Gastrocnemius medialis (tissue), 4 donors: ENCODE results near the gene ZNF3. TPM values are rescaled to one million over a fixed set of nuclear protein-coding genes. Genes with fewer than 3 reads are reported as not detected.

ENCODE experiments used
- ATAC-seq, 2 donors: fragments of 150-250 bp; one replicate each; pipeline ENCODE4 v1.9.1; 2016
- DNase-seq, 2 donors: peaks; one replicate each; pipeline ENCODE4 v3.0.0-alpha.2; 2019
- H3K27ac ChIP-seq, 4 donors: fragments of 200-600 bp; sonication (generic); 1 replicate in 1 of 4; 2 replicates in 3 of 4; pipeline ENCODE4 v1.5.1; 2016 to 2018; ENCODE audit warnings: mild to moderate bottlenecking in 2 of 4, moderate library complexity in 1 of 4
- H3K27me3 ChIP-seq, 3 donors: fragments of 200-600 bp; sonication (generic) in 2 of 3; 1 replicate in 1 of 3; 2 replicates in 2 of 3; pipeline versions ENCODE4 v1.5.1 to v1.6.0; 2016 to 2019; ENCODE audit warnings: mild to moderate bottlenecking in 1 of 3, moderate library complexity in 1 of 3
- H3K36me3 ChIP-seq, 2 donors: fragments of 200-600 bp; sonication (generic) in 1 of 2; one replicate each; pipeline ENCODE4 v1.5.1; 2017 to 2018
- H3K4me1 ChIP-seq, 2 donors: fragments of 200-600 bp; sonication (generic) in 1 of 2; one replicate each; pipeline ENCODE4 v1.5.1; 2016 to 2017; ENCODE audit warnings: mild to moderate bottlenecking in 2 of 2
- H3K4me3 ChIP-seq, 4 donors: fragments of 200-600 bp; sonication (generic) in 3 of 4; 1 replicate in 1 of 4; 2 replicates in 3 of 4; pipeline ENCODE4 v1.5.1; 2016 to 2019; ENCODE audit warnings: mild to moderate bottlenecking in 2 of 4
- H3K9me3 ChIP-seq, 3 donors: fragments of 200-600 bp; sonication (generic) in 2 of 3; 1 replicate in 1 of 3; 2 replicates in 2 of 3; pipeline ENCODE4 v1.5.1; 2016 to 2019
- POLR2A ChIP-seq, 2 donors: fragments of 450-650 bp; IDR thresholded peaks; one replicate each; pipeline ENCODE4 v1.6.1; 2017; ENCODE audit warnings: antibody characterized with exemption in 2 of 2, mild to moderate bottlenecking in 2 of 2, moderate library complexity in 2 of 2
- in situ Hi-C, 4 donors: fragments of 200-750 bp; cut with MboI; loops; one replicate each; pipeline versions ENCODE4 v1.15.0 to v1.8.0; 2017; ENCODE audit warnings: low sequenced_read_pairs in 4 of 4
- intact Hi-C: fragments of 100-400 bp; cut with DNase I; formaldehyde crosslinking; loops from one replicate; pipeline ENCODE4 v1.15.1; 2023; ENCODE audit warnings: low total_unique reads
- total RNA-seq, 4 donors: library from RNA; depleted of rRNA; stranded (reverse); fragments of >200 nt; gene quantifications; one replicate each; pipeline versions ENCODE4 v1.1.0 to v1.2.3, GENCODE V29; 2016
- TF ChIP-seq, protein P1 (sequence below), 5 experiments: fragments of 450-650 bp in 3 of 5; fragments of 200-600 bp in 2 of 5; sonication (generic) in 2 of 5; IDR thresholded peaks in 4 of 5; conservative IDR thresholded peaks in 1 of 5; 1 replicate in 4 of 5; 2 replicates in 1 of 5; pipeline ENCODE4 v1.5.1; 2016 to 2019; ENCODE audit warnings: antibody characterized with exemption in 5 of 5, mild to moderate bottlenecking in 3 of 5, moderate library complexity in 3 of 5

Gene ZNF3
- total RNA-seq, 4 donors from 2014 or later = 11.2 to 19.2 (median 16.1) TPM

DNA sequence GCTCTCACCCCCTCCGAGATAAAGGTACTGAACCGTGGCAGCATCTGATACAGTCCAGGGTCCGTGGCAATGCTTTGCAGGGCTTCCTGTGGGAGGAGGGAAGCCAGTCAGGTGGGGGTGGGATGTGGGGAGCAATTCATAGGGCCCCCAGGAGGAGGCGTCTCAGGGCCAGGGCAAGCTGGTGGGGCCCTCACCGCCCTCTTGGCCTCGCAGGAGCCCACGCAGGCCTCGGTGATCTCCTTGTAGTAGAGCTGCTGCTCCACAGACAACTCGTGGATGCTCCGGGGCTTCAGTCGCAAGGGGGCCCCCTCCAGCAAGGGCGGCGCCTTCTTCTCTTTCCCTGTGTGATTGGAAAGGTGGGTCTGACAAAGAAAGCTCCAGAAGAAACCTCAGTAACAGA lies 30.4 kb upstream of the ZNF3 start:
- Histone ChIP-seq H3K4me3 (no peak overlapping the region), H3K27ac (no peak overlapping the region), H3K4me1 (no peaks in the 10 kb centered on the region), H3K27me3 (no peaks in the 10 kb centered on the region), H3K36me3 (peaks cover 0 to 73% of the 10 kb centered on the region in 2 donors), H3K9me3 (no peaks in the 10 kb centered on the region)
- ATAC-seq (no peak), DNase-seq (no peak)
- TF ChIP-seq POLR2A (IDR thresholded peaks at IDR 0.05) = no peak
- TF ChIP-seq, protein P1, sequence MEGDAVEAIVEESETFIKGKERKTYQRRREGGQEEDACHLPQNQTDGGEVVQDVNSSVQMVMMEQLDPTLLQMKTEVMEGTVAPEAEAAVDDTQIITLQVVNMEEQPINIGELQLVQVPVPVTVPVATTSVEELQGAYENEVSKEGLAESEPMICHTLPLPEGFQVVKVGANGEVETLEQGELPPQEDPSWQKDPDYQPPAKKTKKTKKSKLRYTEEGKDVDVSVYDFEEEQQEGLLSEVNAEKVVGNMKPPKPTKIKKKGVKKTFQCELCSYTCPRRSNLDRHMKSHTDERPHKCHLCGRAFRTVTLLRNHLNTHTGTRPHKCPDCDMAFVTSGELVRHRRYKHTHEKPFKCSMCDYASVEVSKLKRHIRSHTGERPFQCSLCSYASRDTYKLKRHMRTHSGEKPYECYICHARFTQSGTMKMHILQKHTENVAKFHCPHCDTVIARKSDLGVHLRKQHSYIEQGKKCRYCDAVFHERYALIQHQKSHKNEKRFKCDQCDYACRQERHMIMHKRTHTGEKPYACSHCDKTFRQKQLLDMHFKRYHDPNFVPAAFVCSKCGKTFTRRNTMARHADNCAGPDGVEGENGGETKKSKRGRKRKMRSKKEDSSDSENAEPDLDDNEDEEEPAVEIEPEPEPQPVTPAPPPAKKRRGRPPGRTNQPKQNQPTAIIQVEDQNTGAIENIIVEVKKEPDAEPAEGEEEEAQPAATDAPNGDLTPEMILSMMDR (IDR thresholded peaks at IDR 0.05 in 4 of 5, conservative IDR thresholded peaks at IDR 0.05 in 1 of 5) = no peak
- intact Hi-C loops (no loop called here), in situ Hi-C loops (no loop called here)

DNA sequence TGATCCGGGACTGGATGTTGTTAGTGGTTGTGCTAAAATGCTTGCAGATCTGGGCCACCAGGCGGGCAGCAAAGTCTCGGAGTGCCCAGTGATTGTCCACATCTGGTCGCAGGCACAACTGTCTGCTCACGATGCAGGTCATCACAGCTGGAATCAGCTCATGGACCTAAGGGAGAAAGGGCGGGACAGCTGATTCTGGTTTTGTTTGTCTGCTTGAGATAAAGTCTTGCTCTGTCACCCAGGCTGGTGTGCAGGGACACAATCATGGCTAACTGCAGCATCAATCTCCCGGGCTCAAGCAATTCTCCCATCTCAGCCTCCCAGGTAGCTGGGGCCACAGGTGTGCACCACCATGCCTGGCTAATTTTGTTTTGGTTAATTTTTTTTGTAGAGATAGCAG lies 29.6 kb upstream of the ZNF3 start:
- Histone ChIP-seq H3K4me1 (no peaks in the 10 kb centered on the region), H3K27ac (no peak overlapping the region), H3K27me3 (no peaks in the 10 kb centered on the region), H3K4me3 (no peak overlapping the region), H3K36me3 (peaks cover 0 to 81% of the 10 kb centered on the region in 2 donors), H3K9me3 (no peaks in the 10 kb centered on the region)
- intact Hi-C loops = no loop called here
- ATAC-seq = no peak
- TF ChIP-seq, protein P1 (IDR thresholded peaks at IDR 0.05 in 4 of 5, conservative IDR thresholded peaks at IDR 0.05 in 1 of 5) = no peak
- TF ChIP-seq POLR2A (IDR thresholded peaks at IDR 0.05) = no peak
- DNase-seq = no peak
- in situ Hi-C loops = no loop called here

DNA sequence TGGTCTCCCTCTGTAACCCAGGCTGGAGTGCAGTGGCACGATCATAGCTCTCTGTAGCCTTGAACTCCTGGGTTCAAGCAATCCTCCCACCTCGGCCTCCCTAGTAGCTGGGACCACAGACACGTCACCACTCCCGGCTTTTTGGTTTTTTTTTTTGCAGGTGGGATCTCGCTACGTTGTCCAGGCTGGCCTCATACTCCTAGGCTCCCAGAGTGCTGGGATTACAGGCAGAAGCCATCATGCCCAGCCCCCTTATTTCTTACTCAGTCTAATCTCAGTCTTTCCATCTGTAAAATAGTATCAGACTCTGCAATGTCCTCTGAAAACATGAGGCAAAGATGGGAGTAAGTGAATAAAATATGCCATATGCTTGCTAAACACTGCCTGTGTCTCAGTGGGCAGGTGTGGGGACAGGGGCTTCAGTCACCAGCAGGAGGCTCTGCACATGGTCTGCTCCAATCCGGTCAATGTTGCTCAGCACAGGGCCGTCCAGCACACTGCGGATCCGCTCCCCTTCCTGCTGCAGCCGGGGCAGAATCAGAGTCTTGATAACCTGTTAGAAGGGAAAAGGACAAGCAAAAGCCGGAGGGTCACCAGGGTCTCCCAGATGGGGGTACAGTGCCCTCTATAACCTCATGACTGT lies 28.1 kb upstream of the ZNF3 start:
- in situ Hi-C loops (no loop called here), intact Hi-C loops (no loop called here)
- ATAC-seq (no peak), DNase-seq (no peak)
- H3K4me3 ChIP-seq = no peak overlapping the region
- peaks cover 0 to 85% of the 10 kb centered on the region in 2 donors for H3K36me3 ChIP-seq
- no peaks in the 10 kb centered on the region for H3K27me3 ChIP-seq
- no peak for TF ChIP-seq POLR2A (IDR thresholded peaks at IDR 0.05)
- TF ChIP-seq, protein P1 (IDR thresholded peaks at IDR 0.05 in 4 of 5, conservative IDR thresholded peaks at IDR 0.05 in 1 of 5) = no peak
- H3K27ac ChIP-seq = no peak overlapping the region
- no peaks in the 10 kb centered on the region for H3K4me1 ChIP-seq
- H3K9me3 ChIP-seq = no peaks in the 10 kb centered on the region

DNA sequence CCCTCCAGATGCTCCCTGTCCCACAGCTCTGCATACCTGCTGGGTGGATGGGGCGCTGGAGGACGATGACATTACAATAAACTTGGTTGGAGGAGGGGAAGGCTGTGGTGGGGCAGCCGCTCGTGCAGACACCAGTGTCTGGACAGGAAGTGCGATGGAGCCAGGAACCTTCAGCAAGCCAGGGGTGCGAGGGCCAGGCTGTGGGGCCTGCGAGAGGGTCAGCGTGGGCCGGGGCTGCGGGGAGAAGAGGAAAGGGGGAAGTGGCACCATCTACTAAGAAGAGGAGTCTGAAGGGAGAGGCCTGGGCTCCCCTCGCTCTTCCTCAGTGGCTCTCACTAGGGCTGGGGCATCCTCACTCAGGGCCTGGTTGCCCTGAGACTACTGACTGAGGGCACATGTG lies 26.4 kb upstream of the ZNF3 start:
- DNase-seq (no peak), ATAC-seq (no peak)
- in situ Hi-C loops = no loop called here
- Histone ChIP-seq H3K9me3 (no peaks in the 10 kb centered on the region), H3K27ac (no peak overlapping the region), H3K36me3 (peaks cover 0 to 70% of the 10 kb centered on the region in 2 donors), H3K27me3 (no peaks in the 10 kb centered on the region), H3K4me3 (no peak overlapping the region), H3K4me1 (no peaks in the 10 kb centered on the region)
- no peak for TF ChIP-seq POLR2A (IDR thresholded peaks at IDR 0.05)
- TF ChIP-seq, protein P1 (IDR thresholded peaks at IDR 0.05 in 4 of 5, conservative IDR thresholded peaks at IDR 0.05 in 1 of 5) = no peak
- intact Hi-C loops = no loop called here
